HepG2 (cell line): Measurements from ENCODE around the gene NKD1. TPM values are rescaled to one million over a fixed set of nuclear protein-coding genes. Genes with fewer than 3 reads are reported as not detected.

Source experiments
- ATAC-seq: fragments of 200-7000 bp; cut with Tn5 transposase; 3 replicates; pipeline ENCODE4 v1.9.1; 2020; ENCODE audit warnings: mild to moderate bottlenecking, moderate library complexity
- BruUV-seq: library from RNA; stranded (reverse); fragments of 400-500 nt; replicated peaks from 2 replicates; lab custom pipeline; 2021; lab: Mats Ljungman, UMichigan
- CTCF ChIA-PET: fragments of 300-600 bp; formaldehyde crosslinking; extraction: SDS; loops from one replicate; lab custom pipeline; 2021; ENCODE audit warnings: low total read pairs, inconsistent platforms, low intra/inter-chr PET ratio; lab: Yijun Ruan, JAX
- POLR2A ChIA-PET: fragments of 350-600 bp; sonication (Branson Sonifier 250); formaldehyde crosslinking; loops from one replicate; lab custom pipeline; 2020; ENCODE audit warnings: antibody characterized with exemption, inconsistent platforms; lab: Yijun Ruan, JAX
- DNase-seq: peaks from one replicate; pipeline ENCODE4 v3.0.0-alpha.2; 2015; ENCODE audit warnings: low spot score
- FAIRE-seq: peaks from 3 replicates; lab custom pipeline; 2011; peaks lifted over from hg19 to GRCh38; lab: Jason Lieb, UNC
- H2AFZ ChIP-seq: one replicate; pipeline ENCODE4 v1.6.1; 2011; ENCODE audit warnings: low read length, inconsistent platforms
- H3K27ac ChIP-seq: fragments of 300-600 bp; 3 replicates; pipeline ENCODE4 v1.8.0; 2011; ENCODE audit warnings: mixed run types, mild to moderate bottlenecking, mixed read lengths, low read length, inconsistent platforms; ENCODE audit not compliant: insufficient read depth; ENCODE audit errors: extremely low read length
- H3K27me3 ChIP-seq, 2 experiments: fragments of 200-600 bp in 1 of 2; 2 replicates in 1 of 2; 3 replicates in 1 of 2; pipeline versions ENCODE4 v1.6.0 to v1.8.0; 2011; ENCODE audit warnings: low read length in 2 of 2, mild to moderate bottlenecking in 2 of 2, moderate library complexity in 2 of 2, inconsistent platforms in 1 of 2; ENCODE audit not compliant: insufficient read depth in 2 of 2, control insufficient read depth in 1 of 2
- H3K36me3 ChIP-seq, 2 experiments: fragments of 200-600 bp in 1 of 2; replicated peaks in 1 of 2; 2 replicates in 1 of 2; 3 replicates in 1 of 2; pipeline versions ENCODE4 v1.5.1 to v1.8.0; 2011; ENCODE audit warnings: low read length in 2 of 2, inconsistent platforms in 1 of 2; ENCODE audit not compliant: insufficient read depth in 2 of 2, control insufficient read depth in 1 of 2
- H3K4me1 ChIP-seq: 2 replicates; pipeline ENCODE4 v1.5.1; 2012; ENCODE audit warnings: low read length, inconsistent platforms; ENCODE audit not compliant: insufficient read depth
- H3K4me2 ChIP-seq: 2 replicates; pipeline ENCODE4 v1.6.0; 2011; ENCODE audit warnings: low read depth, low read length, inconsistent platforms
- H3K4me3 ChIP-seq, 3 experiments: fragments of 200-600 bp in 1 of 3; sonication (generic), shearing (Covaris generic) in 1 of 3; replicated peaks in 1 of 3; 2 replicates each; pipeline ENCODE4 v1.5.1; 2011 to 2016; ENCODE audit warnings: low read length in 3 of 3, inconsistent platforms in 2 of 3, low read depth in 2 of 3, mild to moderate bottlenecking in 2 of 3, control low read depth in 1 of 3, mixed read lengths in 1 of 3; ENCODE audit not compliant: insufficient read depth in 1 of 3
- H3K79me2 ChIP-seq: one replicate; pipeline ENCODE4 v1.6.1; 2011; ENCODE audit warnings: low read length, inconsistent platforms; ENCODE audit not compliant: insufficient read depth
- H3K9ac ChIP-seq: 2 replicates; pipeline ENCODE4 v1.6.0; 2011; ENCODE audit warnings: mild to moderate bottlenecking, low read depth, low read length, inconsistent platforms; ENCODE audit not compliant: insufficient read depth
- H3K9me3 ChIP-seq: 2 replicates; pipeline ENCODE4 v1.5.1; 2012; ENCODE audit warnings: mild to moderate bottlenecking, low read length
- H4K20me1 ChIP-seq: 2 replicates; pipeline ENCODE4 v1.6.0; 2011; ENCODE audit warnings: inconsistent platforms, mild to moderate bottlenecking, low read length, moderate library complexity; ENCODE audit not compliant: insufficient read depth
- DMAP1 ChIP-seq: IDR thresholded peaks from 2 replicates; pipeline ENCODE4 v1.6.1; 2016
- EEA1 ChIP-seq: sonication (generic); formaldehyde crosslinking; IDR thresholded peaks from 2 replicates; pipeline ENCODE4 v1.5.1; 2020; ENCODE audit warnings: mild to moderate bottlenecking, missing genetic modification reagents, borderline replicate concordance
- ESRRA ChIP-seq: sonication (generic); formaldehyde crosslinking; IDR thresholded peaks from 2 replicates; pipeline ENCODE4 v1.5.1; 2020; ENCODE audit warnings: mild to moderate bottlenecking, low read depth, missing genetic modification reagents
- KDM4B ChIP-seq: sonication (generic); formaldehyde crosslinking; IDR thresholded peaks from 2 replicates; pipeline ENCODE4 v1.4.0; 2020; ENCODE audit warnings: missing genetic modification reagents
- MXI1 ChIP-seq: IDR thresholded peaks from 3 replicates; pipeline ENCODE4 v1.6.1; 2012; ENCODE audit warnings: low read depth, low read length, inconsistent platforms, borderline replicate concordance
- PAF1 ChIP-seq: IDR thresholded peaks from 2 replicates; pipeline ENCODE4 v1.6.1; 2016; ENCODE audit warnings: missing genetic modification reagents, missing compliant biosample characterization
- PLRG1 ChIP-seq: fragments of 450-650 bp; conservative IDR thresholded peaks from 2 replicates; pipeline ENCODE4 v1.6.1; 2016
- PRMT3 ChIP-seq: sonication (generic); formaldehyde crosslinking; IDR thresholded peaks from 2 replicates; pipeline ENCODE4 v1.8.1; 2022; ENCODE audit warnings: low read depth, mild to moderate bottlenecking, moderate library complexity, missing genetic modification reagents, borderline replicate concordance
- RFXANK ChIP-seq: IDR thresholded peaks from 2 replicates; pipeline ENCODE4 v1.6.1; 2016
- RORA ChIP-seq: sonication (generic); formaldehyde crosslinking; IDR thresholded peaks from 2 replicates; pipeline ENCODE4 v1.5.0; 2020; ENCODE audit warnings: mild to moderate bottlenecking, missing genetic modification reagents, moderate library complexity
- SPEN ChIP-seq: sonication (generic); formaldehyde crosslinking; IDR thresholded peaks from 2 replicates; pipeline ENCODE4 v1.5.1; 2020; ENCODE audit warnings: low read depth, mild to moderate bottlenecking, missing genetic modification reagents
- ZMAT3 ChIP-seq: sonication (generic); formaldehyde crosslinking; conservative IDR thresholded peaks from 2 replicates; pipeline ENCODE4 v1.7.0; 2021; ENCODE audit warnings: missing genetic modification reagents
- ZNF12 ChIP-seq: sonication (generic); formaldehyde crosslinking; IDR thresholded peaks from 2 replicates; pipeline ENCODE4 v1.5.0; 2020; ENCODE audit warnings: missing genetic modification reagents
- ZNF24 ChIP-seq: fragments of 450-650 bp; IDR thresholded peaks from 2 replicates; pipeline ENCODE4 v1.6.1; 2017; ENCODE audit warnings: antibody characterized with exemption, mild to moderate bottlenecking
- ZNF331 ChIP-seq: sonication (generic); formaldehyde crosslinking; IDR thresholded peaks from 2 replicates; pipeline ENCODE4 v1.4.0; 2020; ENCODE audit warnings: missing genetic modification reagents
- ZNF569 ChIP-seq: sonication (generic); formaldehyde crosslinking; IDR thresholded peaks from 2 replicates; pipeline ENCODE4 v1.5.0; 2020; ENCODE audit warnings: mild to moderate bottlenecking, missing genetic modification reagents, moderate library complexity, borderline replicate concordance
- WGBS: methylation state at CpG from one replicate; pipeline ENCODE4 v1.1.6; 2017; ENCODE audit warnings: low lambda C conversion rate; 5-methylcytosine and 5-hydroxymethylcytosine counted together
- in situ Hi-C: cut with HindIII; loops from 2 replicates; pipeline ENCODE4 v1.10.0; 2017; ENCODE audit warnings: low pct_unique_long_range_greater_than_20kb; ENCODE audit not compliant: extremely low pct_ligation_motif_present
- intact Hi-C: fragments of 100-400 bp; cut with micrococcal nuclease; formaldehyde crosslinking; loops from one replicate; pipeline ENCODE4 v1.10.0; 2022; ENCODE audit not compliant: unreplicated experiment
- polyA plus RNA-seq, 8 experiments: library from polyadenylated mRNA; depleted of rRNA in 3 of 8; stranded (reverse) in 7 of 8; unstranded in 1 of 8; fragments of >200 nt; fragmentation: Illumina TruSeq in 4 of 8; extraction: Trizol in 4 of 8; gene quantifications; 2 replicates each; pipeline versions ENCODE4 v1.2.1 to v1.2.3, GENCODE V29; 2011 to 2016; ENCODE audit warnings: low read depth in 4 of 8, missing spikeins in 1 of 8, mixed read lengths in 1 of 8; ENCODE audit not compliant: insufficient read depth in 1 of 8
- total RNA-seq, 5 experiments: library from RNA; depleted of rRNA; stranded (reverse); fragments of >200 nt; fragmentation: Illumina TruSeq; extraction: Trizol; gene quantifications; 2 replicates each; pipeline ENCODE4 v1.2.3, GENCODE V29; 2016; ENCODE audit warnings: low read depth in 1 of 5
- TF ChIP-seq, protein P1 (sequence below): sonication (generic); formaldehyde crosslinking; IDR thresholded peaks from 2 replicates; pipeline ENCODE4 v1.8.0; 2022; ENCODE audit warnings: missing genetic modification reagents, low read depth, mild to moderate bottlenecking, borderline replicate concordance
- TF ChIP-seq, protein P2 (sequence below): sonication (generic); formaldehyde crosslinking; conservative IDR thresholded peaks from 2 replicates; pipeline ENCODE4 v1.4.0; 2020; ENCODE audit warnings: missing genetic modification reagents
- TF ChIP-seq, protein P3 (sequence below): sonication (generic); formaldehyde crosslinking; IDR thresholded peaks from 2 replicates; pipeline ENCODE4 v1.4.0; 2020; ENCODE audit warnings: missing genetic modification reagents
- TF ChIP-seq, protein P4 (sequence below): sonication (generic); formaldehyde crosslinking; IDR thresholded peaks from 2 replicates; pipeline ENCODE4 v1.4.0; 2020; ENCODE audit warnings: mild to moderate bottlenecking, missing genetic modification reagents

NKD1 gene
- total and polyA plus RNA-seq, 2 of the 13 experiments (the other 11 are each of a cell fraction or from before 2014, with no cell fraction given), result 70.4 to 121 TPM

DNA sequence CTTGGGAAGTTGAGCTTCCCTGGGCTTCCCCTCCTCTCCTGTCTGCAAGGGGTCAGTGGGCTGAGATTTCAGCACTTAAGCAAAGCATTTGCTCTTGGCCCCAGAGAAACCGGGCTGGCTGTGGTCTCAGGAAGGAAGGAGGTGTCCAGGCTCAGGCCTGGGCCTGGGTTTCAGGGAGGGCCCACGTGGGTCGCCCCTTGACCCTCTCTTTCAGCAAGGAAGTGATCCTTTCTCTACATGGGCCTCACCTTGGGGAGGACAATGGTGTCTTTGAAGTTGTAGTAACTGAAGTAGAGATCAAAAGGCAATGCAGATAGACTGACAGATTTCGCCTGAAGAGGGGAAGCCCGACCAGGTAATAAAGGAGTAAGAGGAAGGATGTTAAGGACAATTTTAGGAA lies 147.9 kb downstream of the NKD1 start:
- peaks cover 72% of the 10 kb centered on the region for H3K4me1 ChIP-seq
- H2AFZ ChIP-seq, result no peak overlapping the region
- FAIRE-seq (no peak), DNase-seq (peak; percentile 75), ATAC-seq (peak; percentile 16)
- in situ Hi-C loops, result no loop called here
- H3K9me3 ChIP-seq, result no peaks in the 10 kb centered on the region
- peak overlapping the region; percentile 12 for H3K27ac ChIP-seq
- H3K36me3 ChIP-seq, result no peaks in the 10 kb centered on the region
- H3K9ac ChIP-seq, result peak overlapping the region; percentile 10
- intact Hi-C loops, result no loop called here
- peak overlapping the region in 1 of 3 experiments; percentile 31; a peak in 3 of 6 replicates for H3K4me3 ChIP-seq
- H3K4me2 ChIP-seq, result peak overlapping the region; percentile 67
- ChIA-PET CTCF (interaction anchor here (1.3 kb wide), 1 partner anchor 111 kb away, joined by 3 read pairs; no protein-coding TSS in a partner anchor), POLR2A (interaction anchor here (0.9 to 1.7 kb wide), 4 partner anchors 8 to 46 kb away, joined by 3 to 6 read pairs (median 4); partner anchors contain the start of gene CYLD)
- peaks cover 3 to 31% of the 10 kb centered on the region in 2 experiments; a peak in 4 of 5 replicates for H3K27me3 ChIP-seq
- WGBS, result 0% methylated on average over 5 of the region's 5 CpGs
- H3K79me2 ChIP-seq, result no peaks in the 10 kb centered on the region
- BruUV-seq, result no TSS peak
- H4K20me1 ChIP-seq, result no peaks in the 10 kb centered on the region
- TF ChIP-seq PLRG1, result no peak
- no peak for TF ChIP-seq ZNF12 (CRISPR knock-in tag)
- no peak for TF ChIP-seq ZNF331 (CRISPR knock-in tag)
- TF ChIP-seq MXI1, result 0 out of 3 replicates have a peak, but pooled peaks have one; percentile 9
- TF ChIP-seq, protein P1, sequence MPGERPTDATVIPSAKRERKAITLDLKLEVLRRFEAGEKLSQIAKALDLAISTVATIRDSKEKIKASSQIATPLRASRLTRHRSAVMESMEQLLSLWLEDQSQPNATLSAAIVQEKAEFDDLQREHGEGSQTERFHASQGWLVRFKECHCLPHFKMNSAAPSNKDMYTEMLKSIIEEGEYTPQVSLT (CRISPR knock-in tag), result no peak
- no peak for TF ChIP-seq SPEN
- TF ChIP-seq PRMT3 (CRISPR knock-in tag), result no peak
- TF ChIP-seq DMAP1 (CRISPR knock-in tag), result peak; percentile 34; the same call in 1 of the 2 replicates
- TF ChIP-seq KDM4B (CRISPR knock-in tag), result no peak
- TF ChIP-seq, protein P2, sequence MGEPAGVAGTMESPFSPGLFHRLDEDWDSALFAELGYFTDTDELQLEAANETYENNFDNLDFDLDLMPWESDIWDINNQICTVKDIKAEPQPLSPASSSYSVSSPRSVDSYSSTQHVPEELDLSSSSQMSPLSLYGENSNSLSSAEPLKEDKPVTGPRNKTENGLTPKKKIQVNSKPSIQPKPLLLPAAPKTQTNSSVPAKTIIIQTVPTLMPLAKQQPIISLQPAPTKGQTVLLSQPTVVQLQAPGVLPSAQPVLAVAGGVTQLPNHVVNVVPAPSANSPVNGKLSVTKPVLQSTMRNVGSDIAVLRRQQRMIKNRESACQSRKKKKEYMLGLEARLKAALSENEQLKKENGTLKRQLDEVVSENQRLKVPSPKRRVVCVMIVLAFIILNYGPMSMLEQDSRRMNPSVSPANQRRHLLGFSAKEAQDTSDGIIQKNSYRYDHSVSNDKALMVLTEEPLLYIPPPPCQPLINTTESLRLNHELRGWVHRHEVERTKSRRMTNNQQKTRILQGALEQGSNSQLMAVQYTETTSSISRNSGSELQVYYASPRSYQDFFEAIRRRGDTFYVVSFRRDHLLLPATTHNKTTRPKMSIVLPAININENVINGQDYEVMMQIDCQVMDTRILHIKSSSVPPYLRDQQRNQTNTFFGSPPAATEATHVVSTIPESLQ, result no peak
- no peak for TF ChIP-seq RFXANK
- TF ChIP-seq EEA1 (CRISPR knock-in tag), result no peak
- no peak for TF ChIP-seq ESRRA (CRISPR knock-in tag)
- no peak for TF ChIP-seq ZNF24
- TF ChIP-seq PAF1 (CRISPR knock-in tag), result no peak
- TF ChIP-seq ZMAT3 (CRISPR knock-in tag), result no peak
- TF ChIP-seq RORA, result no peak
- TF ChIP-seq ZNF569 (CRISPR knock-in tag), result no peak
- TF ChIP-seq, protein P3, sequence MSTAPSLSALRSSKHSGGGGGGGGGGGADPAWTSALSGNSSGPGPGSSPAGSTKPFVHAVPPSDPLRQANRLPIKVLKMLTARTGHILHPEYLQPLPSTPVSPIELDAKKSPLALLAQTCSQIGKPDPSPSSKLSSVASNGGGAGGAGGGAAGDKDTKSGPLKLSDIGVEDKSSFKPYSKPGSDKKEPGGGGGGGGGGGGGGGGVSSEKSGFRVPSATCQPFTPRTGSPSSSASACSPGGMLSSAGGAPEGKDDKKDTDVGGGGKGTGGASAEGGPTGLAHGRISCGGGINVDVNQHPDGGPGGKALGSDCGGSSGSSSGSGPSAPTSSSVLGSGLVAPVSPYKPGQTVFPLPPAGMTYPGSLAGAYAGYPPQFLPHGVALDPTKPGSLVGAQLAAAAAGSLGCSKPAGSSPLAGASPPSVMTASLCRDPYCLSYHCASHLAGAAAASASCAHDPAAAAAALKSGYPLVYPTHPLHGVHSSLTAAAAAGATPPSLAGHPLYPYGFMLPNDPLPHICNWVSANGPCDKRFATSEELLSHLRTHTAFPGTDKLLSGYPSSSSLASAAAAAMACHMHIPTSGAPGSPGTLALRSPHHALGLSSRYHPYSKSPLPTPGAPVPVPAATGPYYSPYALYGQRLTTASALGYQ (CRISPR knock-in tag), result no peak
- TF ChIP-seq, protein P4, sequence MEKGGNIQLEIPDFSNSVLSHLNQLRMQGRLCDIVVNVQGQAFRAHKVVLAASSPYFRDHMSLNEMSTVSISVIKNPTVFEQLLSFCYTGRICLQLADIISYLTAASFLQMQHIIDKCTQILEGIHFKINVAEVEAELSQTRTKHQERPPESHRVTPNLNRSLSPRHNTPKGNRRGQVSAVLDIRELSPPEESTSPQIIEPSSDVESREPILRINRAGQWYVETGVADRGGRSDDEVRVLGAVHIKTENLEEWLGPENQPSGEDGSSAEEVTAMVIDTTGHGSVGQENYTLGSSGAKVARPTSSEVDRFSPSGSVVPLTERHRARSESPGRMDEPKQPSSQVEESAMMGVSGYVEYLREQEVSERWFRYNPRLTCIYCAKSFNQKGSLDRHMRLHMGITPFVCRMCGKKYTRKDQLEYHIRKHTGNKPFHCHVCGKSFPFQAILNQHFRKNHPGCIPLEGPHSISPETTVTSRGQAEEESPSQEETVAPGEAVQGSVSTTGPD, result no peak
